K562 (cell line): ENCODE measurements around the gene PDE4D. TPM values are rescaled to one million over a fixed set of nuclear protein-coding genes. Genes with fewer than 3 reads are reported as not detected.

Experiments
- ATAC-seq: fragments of 200-7000 bp; cut with Tn5 transposase; 3 replicates; pipeline ENCODE4 v1.9.1; 2020; ENCODE audit warnings: moderate library complexity
- BruUV-seq: library from RNA; stranded (reverse); fragments of 400-500 nt; replicated peaks from 2 replicates; lab custom pipeline; 2021; lab: Mats Ljungman, UMichigan
- CTCF ChIA-PET: fragments of 300-600 bp; formaldehyde crosslinking; extraction: SDS; loops from one replicate; lab custom pipeline; 2021; ENCODE audit warnings: low intra/inter-chr PET ratio; lab: Yijun Ruan, JAX
- POLR2A ChIA-PET: fragments of 300-600, 350-650 bp; sonication (Branson Sonifier 250); formaldehyde crosslinking; extraction: SDS; loops from one replicate; lab custom pipeline; 2021; ENCODE audit warnings: antibody characterized with exemption, inconsistent platforms; lab: Yijun Ruan, JAX
- DNase-seq, 4 experiments: peaks; one replicate each; pipeline versions ENCODE4 v3.0.0 to v3.0.0-alpha.2; 2011 to 2018; ENCODE audit warnings: low spot score in 3 of 4, mixed read lengths in 3 of 4; ENCODE audit errors: extremely low read depth in 1 of 4
- FAIRE-seq: peaks from 2 replicates; lab custom pipeline; 2011; peaks lifted over from hg19 to GRCh38; lab: Jason Lieb, UNC
- H2AFZ ChIP-seq: 2 replicates; pipeline ENCODE4 v1.6.0; 2011; ENCODE audit warnings: low read depth, low read length, control low read depth, inconsistent platforms
- H3K27ac ChIP-seq: fragments of 200-600 bp; 3 replicates; pipeline ENCODE4 v1.8.0; 2011; ENCODE audit warnings: low read depth, mild to moderate bottlenecking, control low read depth, inconsistent platforms, low read length, moderate library complexity, mixed read lengths; ENCODE audit errors: extremely low read depth
- H3K27me3 ChIP-seq, 2 experiments: fragments of 300-600 bp in 1 of 2; 2 replicates in 1 of 2; 3 replicates in 1 of 2; pipeline versions ENCODE4 v1.6.0 to v1.8.0; 2011; ENCODE audit warnings: inconsistent platforms in 2 of 2, low read length in 2 of 2, mild to moderate bottlenecking in 1 of 2, mixed read lengths in 1 of 2, moderate library complexity in 1 of 2; ENCODE audit not compliant: control insufficient read depth in 2 of 2, insufficient read depth in 2 of 2
- H3K36me3 ChIP-seq: fragments of 300-600 bp; 3 replicates; pipeline ENCODE4 v1.8.0; 2011; ENCODE audit warnings: mild to moderate bottlenecking, low read length, inconsistent platforms; ENCODE audit not compliant: control insufficient read depth, insufficient read depth
- H3K4me1 ChIP-seq, 2 experiments: fragments of 200-600 bp in 1 of 2; replicated peaks in 1 of 2; 2 replicates in 1 of 2; 3 replicates in 1 of 2; pipeline versions ENCODE4 v1.5.1 to v1.8.0; 2011; ENCODE audit warnings: inconsistent platforms in 2 of 2, low read length in 2 of 2, mild to moderate bottlenecking in 1 of 2, mixed read lengths in 1 of 2, moderate library complexity in 1 of 2; ENCODE audit not compliant: control insufficient read depth in 2 of 2, insufficient read depth in 2 of 2
- H3K4me2 ChIP-seq: 2 replicates; pipeline ENCODE4 v1.6.1; 2011; ENCODE audit warnings: low read length, control low read depth, inconsistent platforms, mixed read lengths; ENCODE audit not compliant: insufficient read depth
- H3K4me3 ChIP-seq: fragments of 200-600 bp; sonication (generic), shearing (Covaris generic); 2 replicates; pipeline ENCODE4 v1.5.1; 2016; ENCODE audit warnings: control low read depth, inconsistent platforms
- H3K79me2 ChIP-seq: fragments of 200-600 bp; 3 replicates; pipeline ENCODE4 v1.8.0; 2011; ENCODE audit warnings: low read length, inconsistent platforms; ENCODE audit not compliant: control insufficient read depth, insufficient read depth
- H3K9ac ChIP-seq, 2 experiments: 2 replicates each; pipeline versions ENCODE4 v1.6.0 to v1.6.1; 2011; ENCODE audit warnings: low read depth in 2 of 2, low read length in 2 of 2, control low read depth in 1 of 2, inconsistent platforms in 1 of 2, mild to moderate bottlenecking in 1 of 2, mixed read lengths in 1 of 2; ENCODE audit not compliant: insufficient read depth in 1 of 2
- H3K9me1 ChIP-seq: one replicate; pipeline ENCODE4 v1.6.0; 2011; ENCODE audit warnings: inconsistent platforms, mild to moderate bottlenecking, low read length, moderate library complexity; ENCODE audit not compliant: control insufficient read depth, insufficient read depth
- H3K9me3 ChIP-seq: replicated peaks from 2 replicates; pipeline ENCODE4 v1.5.1; 2011; ENCODE audit warnings: low read depth, low read length, inconsistent platforms; ENCODE audit not compliant: control insufficient read depth, insufficient read depth
- H4K20me1 ChIP-seq: replicated peaks from 2 replicates; pipeline ENCODE4 v1.6.1; 2011; ENCODE audit warnings: low read length, inconsistent platforms, mixed read lengths; ENCODE audit not compliant: control insufficient read depth, insufficient read depth
- BRCA1 ChIP-seq, 2 experiments: fragments of 450-650 bp in 1 of 2; sonication (generic) in 1 of 2; formaldehyde crosslinking in 1 of 2; IDR thresholded peaks; 2 replicates each; pipeline versions ENCODE4 v1.5.0 to v1.6.1; 2017 to 2020; ENCODE audit warnings: mild to moderate bottlenecking in 1 of 2, missing genetic modification reagents in 1 of 2
- FOXJ2 ChIP-seq: fragments of 200-800 bp; sonication (Bioruptor generic); IDR thresholded peaks from 2 replicates; pipeline ENCODE4 v1.6.1; 2016; ENCODE audit warnings: missing genetic modification characterization, missing compliant biosample characterization
- GTF2E2 ChIP-seq: fragments of 200-800 bp; sonication (Bioruptor generic); IDR thresholded peaks from 2 replicates; pipeline ENCODE4 v1.6.1; 2016; ENCODE audit warnings: missing genetic modification characterization, missing compliant biosample characterization
- HDGF ChIP-seq: fragments of 450-650 bp; IDR thresholded peaks from 2 replicates; pipeline ENCODE4 v1.6.1; 2016
- KLF1 ChIP-seq: fragments of 450-650 bp; IDR thresholded peaks from 2 replicates; pipeline ENCODE4 v1.6.1; 2016; ENCODE audit warnings: missing genetic modification characterization, missing compliant biosample characterization
- MECOM ChIP-seq: fragments of 250-450 bp; sonication (Bioruptor Pico); IDR thresholded peaks from 2 replicates; pipeline ENCODE4 v1.8.0; 2022; ENCODE audit warnings: inconsistent platforms
- RBBP5 ChIP-seq: fragments of 200-600 bp; sonication (generic); IDR thresholded peaks from 2 replicates; pipeline ENCODE4 v1.6.1; 2012; ENCODE audit warnings: borderline replicate concordance, mild to moderate bottlenecking, low read length, control low read depth, inconsistent platforms; ENCODE audit not compliant: insufficient read depth, poor library complexity, severe bottlenecking
- RBM15 ChIP-seq: fragments of 200-400 bp; formaldehyde crosslinking; IDR thresholded peaks from 2 replicates; pipeline ENCODE4 v1.6.1; 2018; ENCODE audit warnings: mild to moderate bottlenecking, low read length, moderate library complexity; ENCODE audit not compliant: insufficient read depth
- SREBF2 ChIP-seq: sonication (generic); formaldehyde crosslinking; IDR thresholded peaks from 2 replicates; pipeline ENCODE4 v1.4.0; 2020; ENCODE audit warnings: mild to moderate bottlenecking, missing genetic modification reagents
- TCF3 ChIP-seq: sonication (generic); formaldehyde crosslinking; IDR thresholded peaks from 2 replicates; pipeline ENCODE4 v1.4.0; 2020; ENCODE audit warnings: mild to moderate bottlenecking, missing genetic modification reagents
- THRAP3 ChIP-seq: fragments of 450-650 bp; IDR thresholded peaks from 2 replicates; pipeline ENCODE4 v1.6.1; 2016; ENCODE audit warnings: mild to moderate bottlenecking, inconsistent platforms, borderline replicate concordance
- ZC3H8 ChIP-seq: fragments of 450-650 bp; IDR thresholded peaks from 2 replicates; pipeline ENCODE4 v1.6.1; 2017
- ZEB2 ChIP-seq: fragments of 450-650 bp; IDR thresholded peaks from 2 replicates; pipeline ENCODE4 v1.6.1; 2016
- ZNF165 ChIP-seq: fragments of 250-450 bp; sonication (Bioruptor Pico); IDR thresholded peaks from 2 replicates; pipeline ENCODE4 v1.4.0; 2020; ENCODE audit warnings: borderline replicate concordance
- ZNF232 ChIP-seq: sonication (generic); formaldehyde crosslinking; IDR thresholded peaks from 2 replicates; pipeline ENCODE4 v1.8.0; 2022; ENCODE audit warnings: mild to moderate bottlenecking, missing genetic modification reagents
- ZNF24 ChIP-seq: fragments of 450-650 bp; IDR thresholded peaks from 2 replicates; pipeline ENCODE4 v1.6.1; 2016
- ZNF778 ChIP-seq: fragments of 450-650 bp; formaldehyde crosslinking; IDR thresholded peaks from 2 replicates; pipeline ENCODE4 v1.4.0; 2020; ENCODE audit warnings: mild to moderate bottlenecking, moderate library complexity
- WGBS: fragments of 100-300 bp; shearing (Covaris generic); methylation state at CpG from one replicate; pipeline ENCODE4 v1.1.6; 2016; ENCODE audit warnings: low coverage, mixed read lengths; ENCODE audit not compliant: insufficient coverage; ENCODE audit errors: missing lambda C conversion rate; 5-methylcytosine and 5-hydroxymethylcytosine counted together
- in situ Hi-C: fragments of 300-500 bp; cut with MboI; formaldehyde crosslinking; loops from 4 replicates; pipeline ENCODE4 v1.15.0; 2018; ENCODE audit warnings: inconsistent platforms, mixed read lengths
- intact Hi-C: fragments of 100-400 bp; cut with micrococcal nuclease; formaldehyde crosslinking; loops from 2 replicates; pipeline ENCODE4 v1.14.2; 2022
- polyA plus RNA-seq, 8 experiments: library from polyadenylated mRNA; depleted of rRNA in 4 of 8; stranded (reverse) in 5 of 8; unstranded in 3 of 8; fragments of >200 nt; fragmentation: Nextera tagmentation in 2 of 8; fragmentation: Illumina TruSeq in 1 of 8; extraction: Ambion mirVana in 2 of 8; extraction: Trizol in 1 of 8; gene quantifications; 2 replicates each; pipeline versions ENCODE4 v1.2.1 to v1.2.3, GENCODE V29; 2011 to 2014; ENCODE audit warnings: inconsistent platforms in 1 of 8, missing spikeins in 1 of 8
- total RNA-seq, 7 experiments: library from RNA; depleted of rRNA in 6 of 7; stranded (reverse); fragments of >200 nt in 6 of 7; fragmentation: Illumina TruSeq in 2 of 7; extraction: Trizol in 2 of 7; gene quantifications; 2 replicates each; pipeline versions ENCODE4 v1.2.1 to v1.2.3, GENCODE V29; 2011 to 2021; ENCODE audit warnings: low replicate concordance in 1 of 7
- TF ChIP-seq, protein P1 (sequence below): sonication (generic); formaldehyde crosslinking; IDR thresholded peaks from 2 replicates; pipeline ENCODE4 v1.8.1; 2023; ENCODE audit warnings: mild to moderate bottlenecking, missing genetic modification reagents
- TF ChIP-seq, protein P2 (sequence below), 2 experiments: fragments of 250-450 bp in 1 of 2; fragments of 450-650 bp in 1 of 2; sonication (Bioruptor Pico) in 1 of 2; IDR thresholded peaks; 2 replicates each; pipeline versions ENCODE4 v1.6.1 to v1.8.0; 2016 to 2021; ENCODE audit warnings: mild to moderate bottlenecking in 2 of 2, moderate library complexity in 2 of 2, missing compliant biosample characterization in 1 of 2, missing genetic modification characterization in 1 of 2

Gene PDE4D
- total and polyA plus RNA-seq, 9 of the 15 experiments (the other 6 are each of a cell fraction or from before 2014, with no cell fraction given): 0.04 to 0.46 (median 0.13) TPM

- FAIRE-seq: no peak
- Histone ChIP-seq H3K36me3 (no peaks in the 10 kb centered on the region), H3K4me2 (no peak overlapping the region), H3K27ac (no peak overlapping the region), H3K79me2 (no peaks in the 10 kb centered on the region), H4K20me1 (no peaks in the 10 kb centered on the region), H3K27me3 (peaks cover 11 to 16% of the 10 kb centered on the region in 2 experiments; a peak in 4 of 5 replicates), H3K4me1 (peaks cover 0 to 11% of the 10 kb centered on the region in 2 experiments; a peak in 2 of 5 replicates), H3K4me3 (no peak overlapping the region), H3K9me1 (no peaks in the 10 kb centered on the region), H2AFZ (no peak overlapping the region), H3K9ac (no peak overlapping the region), H3K9me3 (no peaks in the 10 kb centered on the region)
- ChIA-PET CTCF (no interaction called here), POLR2A (no interaction called here)
- BruUV-seq: no TSS peak
- TF ChIP-seq KLF1 (tag): no peak
- no peak for TF ChIP-seq ZNF165 (CRISPR knock-in tag)
- no peak for TF ChIP-seq ZEB2
- TF ChIP-seq SREBF2 (CRISPR knock-in tag): no peak
- TF ChIP-seq THRAP3: no peak
- no peak for TF ChIP-seq ZNF778 (CRISPR knock-in tag)
- no peak for TF ChIP-seq ZNF232 (CRISPR knock-in tag)
- no peak for TF ChIP-seq ZC3H8
- TF ChIP-seq FOXJ2 (tag): no peak
- TF ChIP-seq RBM15: no peak
- TF ChIP-seq, protein P1, sequence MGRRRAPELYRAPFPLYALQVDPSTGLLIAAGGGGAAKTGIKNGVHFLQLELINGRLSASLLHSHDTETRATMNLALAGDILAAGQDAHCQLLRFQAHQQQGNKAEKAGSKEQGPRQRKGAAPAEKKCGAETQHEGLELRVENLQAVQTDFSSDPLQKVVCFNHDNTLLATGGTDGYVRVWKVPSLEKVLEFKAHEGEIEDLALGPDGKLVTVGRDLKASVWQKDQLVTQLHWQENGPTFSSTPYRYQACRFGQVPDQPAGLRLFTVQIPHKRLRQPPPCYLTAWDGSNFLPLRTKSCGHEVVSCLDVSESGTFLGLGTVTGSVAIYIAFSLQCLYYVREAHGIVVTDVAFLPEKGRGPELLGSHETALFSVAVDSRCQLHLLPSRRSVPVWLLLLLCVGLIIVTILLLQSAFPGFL: no peak
- no peak for TF ChIP-seq GTF2E2 (tag)
- TF ChIP-seq TCF3 (CRISPR knock-in tag): no peak
- no peak for TF ChIP-seq MECOM (CRISPR knock-in tag)
- TF ChIP-seq ZNF24: no peak
- TF ChIP-seq RBBP5: no peak
- no peak for TF ChIP-seq HDGF
- no peak for TF ChIP-seq BRCA1 (IDR thresholded peaks at IDR 0.05)
- no peak for TF ChIP-seq BRCA1 (CRISPR knock-in tag; IDR thresholded peaks at IDR 0.05)
- TF ChIP-seq, protein P2, sequence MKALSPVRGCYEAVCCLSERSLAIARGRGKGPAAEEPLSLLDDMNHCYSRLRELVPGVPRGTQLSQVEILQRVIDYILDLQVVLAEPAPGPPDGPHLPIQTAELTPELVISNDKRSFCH (CRISPR knock-in tag; IDR thresholded peaks at IDR 0.05): no peak
- TF ChIP-seq, protein P2 (tag; IDR thresholded peaks at IDR 0.05): no peak
- in situ Hi-C loops: no loop called here
- ATAC-seq: no peak
- no peak for DNase-seq
- intact Hi-C loops: loop anchor here (10.0 kb wide), 1 partner anchor 138 kb away; no protein-coding TSS in a partner anchor
- WGBS: 0% methylated on average over 2 of the region's 2 CpGs
Observed at GRCh38 chr5:59037041-59037440, 856.5 kb downstream of the PDE4D start.
